HCT116 (cell line): Measurements from ENCODE around the gene C11orf21. TPM values are rescaled to one million over a fixed set of nuclear protein-coding genes. Genes with fewer than 3 reads are reported as not detected.

Experiments used
- ATAC-seq: fragments of 200-7000 bp; cut with Tn5 transposase; 2 replicates; pipeline ENCODE4 v1.9.1; 2020; ENCODE audit warnings: mild to moderate bottlenecking, moderate library complexity
- BruUV-seq: library from RNA; stranded (reverse); fragments of 400-500 nt; replicated peaks from 2 replicates; lab custom pipeline; 2021; lab: Mats Ljungman, UMichigan
- CTCF ChIA-PET: fragments of 300-600 bp; sonication (Branson Sonifier 250); formaldehyde crosslinking; loops from one replicate; lab custom pipeline; 2021; ENCODE audit warnings: antibody characterized with exemption; lab: Charles Lee
- POLR2A ChIA-PET: fragments of 300-600, 350-600 bp; sonication (Branson Sonifier 250); formaldehyde crosslinking; loops from one replicate; lab custom pipeline; 2021; ENCODE audit warnings: antibody characterized with exemption; lab: Charles Lee
- RAD21 ChIA-PET, 2 experiments: fragments of 300-600 bp; sonication (Branson Sonifier 250); formaldehyde crosslinking; loops; one replicate each; lab custom pipeline; 2023; ENCODE audit warnings: low total read pairs in 2 of 2; ENCODE audit not compliant: uncharacterized antibody in 2 of 2, unreplicated experiment in 2 of 2, low non-redundant PET in 1 of 2; lab: Charles Lee
- DNase-seq: peaks from one replicate; pipeline ENCODE4 v3.0.0-alpha.2; 2010; ENCODE audit warnings: low read depth, low spot score
- H2AFZ ChIP-seq: fragments of 200-600 bp; shearing (Covaris generic), sonication (generic); 2 replicates; pipeline ENCODE4 v1.6.1; 2017; ENCODE audit warnings: low read depth, mixed run types, mixed read lengths, antibody characterized with exemption, low read length; ENCODE audit not compliant: poor library complexity, severe bottlenecking
- H3K27ac ChIP-seq: 2 replicates; pipeline ENCODE4 v1.5.1; 2012; ENCODE audit warnings: low read depth, low read length
- H3K27me3 ChIP-seq: fragments of 200-600 bp; sonication (generic); 2 replicates; pipeline ENCODE4 v1.6.1; 2016; ENCODE audit warnings: mixed run types, low read length, mixed read lengths; ENCODE audit not compliant: insufficient read depth
- H3K36me3 ChIP-seq, 2 experiments: fragments of 200-500 bp in 1 of 2; fragments of 200-600 bp in 1 of 2; sonication (Bioruptor generic) in 1 of 2; sonication (generic) in 1 of 2; 2 replicates each; pipeline versions ENCODE4 v1.5.1 to v1.6.1; 2014 to 2016; ENCODE audit warnings: low read length in 2 of 2, inconsistent platforms in 1 of 2, mixed read lengths in 1 of 2, mixed run types in 1 of 2; ENCODE audit not compliant: insufficient read depth in 2 of 2, control insufficient read depth in 1 of 2
- H3K4me1 ChIP-seq, 2 experiments: fragments of 200-600 bp in 1 of 2; sonication (generic) in 1 of 2; 2 replicates each; pipeline versions ENCODE4 v1.5.1 to v1.6.1; 2012 to 2017; ENCODE audit warnings: low read length in 2 of 2, inconsistent platforms in 1 of 2, mild to moderate bottlenecking in 1 of 2, mixed read lengths in 1 of 2, mixed run types in 1 of 2, moderate library complexity in 1 of 2; ENCODE audit not compliant: insufficient read depth in 2 of 2, control insufficient read depth in 1 of 2
- H3K4me2 ChIP-seq: fragments of 200-600 bp; sonication (generic); 2 replicates; pipeline ENCODE4 v1.6.1; 2017; ENCODE audit warnings: mixed run types, low read length, mixed read lengths
- H3K4me3 ChIP-seq, 2 experiments: fragments of 200-600 bp in 1 of 2; sonication (generic) in 1 of 2; replicated peaks in 1 of 2; 2 replicates each; pipeline ENCODE4 v1.5.1; 2011 to 2016; ENCODE audit warnings: low read length in 2 of 2, control low read depth in 1 of 2, low read depth in 1 of 2, mild to moderate bottlenecking in 1 of 2, mixed read lengths in 1 of 2, mixed run types in 1 of 2
- H3K79me2 ChIP-seq: fragments of 200-600 bp; sonication (generic); 2 replicates; pipeline ENCODE4 v1.6.1; 2017; ENCODE audit warnings: mild to moderate bottlenecking, mixed run types, low read length, moderate library complexity, mixed read lengths; ENCODE audit not compliant: insufficient read depth
- H3K9ac ChIP-seq: fragments of 200-600 bp; sonication (generic); 2 replicates; pipeline ENCODE4 v1.6.1; 2016; ENCODE audit warnings: low read length, mixed read lengths
- H3K9me2 ChIP-seq: fragments of 200-600 bp; sonication (generic), shearing (Covaris generic); 2 replicates; pipeline ENCODE4 v1.6.1; 2017; ENCODE audit warnings: mixed run types, mild to moderate bottlenecking, moderate library complexity; ENCODE audit not compliant: insufficient read depth
- H3K9me3 ChIP-seq, 2 experiments: fragments of 200-500 bp in 1 of 2; fragments of 200-600 bp in 1 of 2; sonication (Bioruptor generic) in 1 of 2; sonication (generic) in 1 of 2; 2 replicates each; pipeline ENCODE4 v1.6.1; 2014 to 2017; ENCODE audit warnings: low read length in 2 of 2, mixed read lengths in 2 of 2, inconsistent platforms in 1 of 2, low read depth in 1 of 2, mild to moderate bottlenecking in 1 of 2, mixed run types in 1 of 2, moderate library complexity in 1 of 2; ENCODE audit not compliant: control insufficient read depth in 1 of 2, insufficient read depth in 1 of 2
- H4K20me1 ChIP-seq: fragments of 200-600 bp; sonication (generic), shearing (Covaris generic); 2 replicates; pipeline ENCODE4 v1.6.1; 2017; ENCODE audit warnings: mixed run types, mild to moderate bottlenecking, moderate library complexity; ENCODE audit not compliant: insufficient read depth
- ATF3 ChIP-seq: IDR thresholded peaks from 2 replicates; pipeline ENCODE4 v1.6.1; 2012
- CBX3 ChIP-seq: IDR thresholded peaks from 2 replicates; pipeline ENCODE4 v1.6.1; 2012; ENCODE audit warnings: low read depth
- CTCF ChIP-seq, 3 experiments: fragments of 200-600 bp in 1 of 3; sonication (generic) in 1 of 3; IDR thresholded peaks in 2 of 3; conservative IDR thresholded peaks in 1 of 3; 2 replicates each; pipeline ENCODE4 v1.5.1; 2012 to 2017; ENCODE audit warnings: low read depth in 2 of 3, low read length in 2 of 3, antibody characterized with exemption in 1 of 3, borderline replicate concordance in 1 of 3, control low read depth in 1 of 3, mild to moderate bottlenecking in 1 of 3, mixed read lengths in 1 of 3, mixed run types in 1 of 3, moderate library complexity in 1 of 3; ENCODE audit not compliant: insufficient read depth in 1 of 3
- EGR1 ChIP-seq: IDR thresholded peaks from 2 replicates; pipeline ENCODE4 v1.6.1; 2012; ENCODE audit warnings: low read depth
- ELF1 ChIP-seq: IDR thresholded peaks from 2 replicates; pipeline ENCODE4 v1.6.1; 2012; ENCODE audit warnings: low read depth, borderline replicate concordance
- EZH2phosphoT487 ChIP-seq: fragments of 200-600 bp; IDR thresholded peaks from 2 replicates; pipeline ENCODE4 v1.6.1; 2018; ENCODE audit warnings: antibody characterized with exemption, borderline replicate concordance
- JUND ChIP-seq: IDR thresholded peaks from 2 replicates; pipeline ENCODE4 v1.6.1; 2012
- POLR2A ChIP-seq: IDR thresholded peaks from 2 replicates; pipeline ENCODE4 v1.7.0; 2011; ENCODE audit warnings: borderline replicate concordance; ENCODE audit not compliant: insufficient read depth, insufficient read length; ENCODE audit errors: extremely low read depth
- RAD21 ChIP-seq: IDR thresholded peaks from 2 replicates; pipeline ENCODE4 v1.6.1; 2012; ENCODE audit warnings: low read depth, mild to moderate bottlenecking
- REST ChIP-seq: IDR thresholded peaks from 2 replicates; pipeline ENCODE4 v1.6.1; 2012; ENCODE audit warnings: low read depth
- SIN3A ChIP-seq: IDR thresholded peaks from 2 replicates; pipeline ENCODE4 v1.6.1; 2012; ENCODE audit warnings: low read depth
- SP1 ChIP-seq: IDR thresholded peaks from 2 replicates; pipeline ENCODE4 v1.6.1; 2012; ENCODE audit warnings: low read depth
- TCF7L2 ChIP-seq: IDR thresholded peaks from 2 replicates; pipeline ENCODE4 v1.7.0; 2011; ENCODE audit warnings: borderline replicate concordance, inconsistent platforms; ENCODE audit not compliant: insufficient read depth, insufficient read length; ENCODE audit errors: extremely low read depth
- ZFX ChIP-seq: fragments of 450-650 bp; IDR thresholded peaks from 2 replicates; pipeline ENCODE4 v1.6.1; 2017
- ZNF274 ChIP-seq: fragments of 200-500 bp; sonication (Bioruptor generic); IDR thresholded peaks from 2 replicates; pipeline ENCODE4 v1.6.1; 2014; ENCODE audit warnings: mild to moderate bottlenecking, low read depth, low read length, inconsistent platforms
- intact Hi-C: fragments of 100-400 bp; cut with micrococcal nuclease; formaldehyde crosslinking; loops from 2 replicates; pipeline ENCODE4 v1.10.0; 2022
- total RNA-seq: library from RNA; stranded (reverse); gene quantifications from one replicate; pipeline ENCODE4 v1.2.1, GENCODE V29; 2021; ENCODE audit not compliant: unreplicated experiment

C11orf21 gene
- total RNA-seq, 1 experiment from 2014 or later, result not detected

- no peak for TF ChIP-seq EZH2phosphoT487
- no peak for TF ChIP-seq TCF7L2
- no peak for TF ChIP-seq ELF1
- no peak for TF ChIP-seq SIN3A
- no peak for TF ChIP-seq ZFX
- no peak for TF ChIP-seq CBX3
- no peak for TF ChIP-seq SP1
- TF ChIP-seq POLR2A, result no peak
- no peak for TF ChIP-seq ZNF274
- no peak for TF ChIP-seq RAD21
- no peak for TF ChIP-seq ATF3
- no peaks in the 10 kb centered on the region for H3K4me1 ChIP-seq
- no peak overlapping the region for H3K4me2 ChIP-seq
- no peaks in the 10 kb centered on the region for H3K79me2 ChIP-seq
- no peak overlapping the region for H3K27ac ChIP-seq
- ATAC-seq, result no peak
- CTCF ChIA-PET, result no interaction called here
- POLR2A ChIA-PET, result no interaction called here
- RAD21 ChIA-PET, result no interaction called here
- no peak for DNase-seq
- no peak overlapping the region for H3K9ac ChIP-seq
- intact Hi-C loops, result no loop called here
- no peaks in the 10 kb centered on the region for H3K36me3 ChIP-seq
- H4K20me1 ChIP-seq, result no peaks in the 10 kb centered on the region
- no peaks in the 10 kb centered on the region for H3K9me2 ChIP-seq
- no peaks in the 10 kb centered on the region for H3K27me3 ChIP-seq
- no peak overlapping the region for H3K4me3 ChIP-seq
- H2AFZ ChIP-seq, result no peak overlapping the region
- no peaks in the 10 kb centered on the region for H3K9me3 ChIP-seq
- BruUV-seq, result no TSS peak
Measured at GRCh38 chr11:2249189-2249916, 52.4 kb downstream of the C11orf21 start.

- Histone ChIP-seq H3K79me2 (no peaks in the 10 kb centered on the region), H4K20me1 (no peaks in the 10 kb centered on the region), H3K4me1 (no peaks in the 10 kb centered on the region), H3K9me3 (no peaks in the 10 kb centered on the region), H2AFZ (no peak overlapping the region), H3K9me2 (no peaks in the 10 kb centered on the region), H3K27ac (no peak overlapping the region), H3K36me3 (no peaks in the 10 kb centered on the region), H3K27me3 (no peaks in the 10 kb centered on the region), H3K4me2 (no peak overlapping the region), H3K4me3 (no peak overlapping the region), H3K9ac (no peak overlapping the region)
- BruUV-seq, result no TSS peak
- no peak for DNase-seq
- intact Hi-C loops, result no loop called here
- ChIA-PET POLR2A (no interaction called here), CTCF (no interaction called here), RAD21 (no interaction called here)
- no peak for ATAC-seq
- TF ChIP-seq EGR1, result no peak
- no peak for TF ChIP-seq TCF7L2
- TF ChIP-seq EZH2phosphoT487, result no peak
- TF ChIP-seq RAD21, result no peak
- no peak for TF ChIP-seq JUND
- TF ChIP-seq CTCF (IDR thresholded peaks at IDR 0.05 in 2 of 3, conservative IDR thresholded peaks at IDR 0.05 in 1 of 3; ENCODE audit: borderline replicate concordance in 1 of 3, insufficient read depth in 1 of 3, low read depth in 2 of 3, low read length in 2 of 3), result no peak
- no peak for TF ChIP-seq POLR2A
- no peak for TF ChIP-seq ATF3
- TF ChIP-seq REST, result no peak
Measured at GRCh38 chr11:2248762-2249161, 53.0 kb downstream of the C11orf21 start.
